H1 (cell line): ENCODE data around the gene THSD1.

Experiments used
- BRCA1 ChIP-seq: IDR thresholded peaks from 2 replicates; pipeline ENCODE4 v1.6.1; 2012; ENCODE audit warnings: low read depth, low read length, improper control_type of control experiment
- CHD1 ChIP-seq: IDR thresholded peaks from 2 replicates; pipeline ENCODE4 v1.6.1; 2012; ENCODE audit warnings: low read depth, low read length, improper control_type of control experiment
- NRF1 ChIP-seq: IDR thresholded peaks from 2 replicates; pipeline ENCODE4 v1.6.1; 2011; ENCODE audit warnings: mild to moderate bottlenecking, low read depth, low read length, improper control_type of control experiment
- TBP ChIP-seq: IDR thresholded peaks from 2 replicates; pipeline ENCODE4 v1.6.1; 2011; ENCODE audit warnings: low read depth, low read length, improper control_type of control experiment

- no peak for TF ChIP-seq CHD1
- no peak for TF ChIP-seq TBP
- TF ChIP-seq BRCA1: no peak
- TF ChIP-seq NRF1: no peak
Measured at GRCh38 chr13:52447815-52448552, 42.0 kb upstream of the THSD1 start.
